DOHH2 (cell line): Measurements from ENCODE around the gene FSD1.

Experiments used
- CTCF ChIP-seq: fragments of 200-600 bp; sonication (generic); IDR thresholded peaks from one replicate; pipeline ENCODE4 v1.5.1; 2014; ENCODE audit warnings: antibody characterized with exemption, mild to moderate bottlenecking, low read depth, low read length; ENCODE audit not compliant: poor library complexity, severe bottlenecking
- EZH2phosphoT487 ChIP-seq: fragments of 200-600 bp; sonication (generic); IDR thresholded peaks from 2 replicates; pipeline ENCODE4 v1.6.1; 2017; ENCODE audit warnings: borderline replicate concordance, mild to moderate bottlenecking, antibody characterized with exemption, low read length, moderate library complexity, mixed read lengths

GRCh38 chr19:4366666-4367335, 62.4 kb downstream of the FSD1 start:
- TF ChIP-seq CTCF (no peak), EZH2phosphoT487 (no peak)
